Stimulated activated CD8-positive, alpha-beta memory T cell treated with anti-CD3 and anti-CD28 coated beads, Interleukin-12 subunit alpha, Interleukin-12 subunit beta, amount 100 ng/mL, for 24 hours (primary cell): ENCODE results near the gene PRPF38B.
"Not testable (repeated sequence)": the region's sequence is repeated elsewhere in the genome, so short reads cannot be mapped to it uniquely, and the experiment has no call there.

Source experiments
- DNase-seq: peaks from one replicate; pipeline ENCODE4 v3.0.0-alpha.2; 2020; ENCODE audit errors: extremely low read depth

Gene PRPF38B

DNA sequence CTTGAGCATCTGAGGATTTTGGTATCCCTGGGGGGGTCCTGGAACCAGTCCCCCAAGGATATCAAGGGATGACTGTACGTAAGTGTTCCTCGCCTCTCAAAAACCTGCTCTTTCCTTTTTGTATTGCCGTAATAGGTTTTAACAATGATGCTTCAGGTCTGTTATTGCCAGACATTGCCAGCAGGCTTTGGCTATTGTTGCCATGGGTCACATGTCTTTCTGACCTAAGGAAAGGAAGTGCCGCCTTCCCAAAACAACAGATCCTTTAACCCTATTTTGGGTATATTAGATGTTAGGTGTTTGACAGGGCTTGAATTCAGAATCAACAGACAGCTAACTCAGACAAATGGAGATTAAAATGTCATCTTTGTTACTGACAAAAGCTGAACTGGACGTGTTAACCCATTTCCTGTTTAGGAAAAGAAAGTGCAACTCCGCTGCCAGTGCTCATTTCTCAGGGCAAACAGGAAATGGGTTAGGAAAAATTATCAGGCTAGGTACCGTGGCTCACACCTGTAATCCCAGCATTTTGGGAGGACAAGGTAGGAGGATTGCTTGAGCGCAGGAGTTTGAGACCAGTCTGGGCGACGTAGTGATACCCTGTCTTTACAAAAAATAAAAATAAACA is 12.4 kb upstream of the PRPF38B start:
- DNase-seq, result no peak

DNA sequence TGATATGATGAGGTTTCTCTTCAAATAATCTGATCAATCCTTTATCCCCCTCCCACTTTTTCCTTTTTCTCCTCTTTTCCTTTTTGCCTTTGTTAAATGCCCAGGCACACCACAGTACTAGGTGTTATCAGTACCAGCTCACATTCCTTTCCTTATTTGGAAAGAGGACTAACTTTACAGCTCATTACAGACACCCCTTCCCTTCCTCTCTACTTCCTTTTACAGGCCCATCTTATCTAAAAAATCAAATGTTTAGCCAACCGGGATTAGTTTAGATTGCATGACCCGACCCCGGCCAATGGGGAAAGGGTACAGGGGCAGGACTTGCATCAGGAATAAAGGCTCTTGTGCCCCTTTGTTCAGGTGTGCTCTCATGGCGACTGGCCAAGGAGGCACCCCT is 10.4 kb upstream of the PRPF38B start:
- not testable (repeated sequence) for DNase-seq

DNA sequence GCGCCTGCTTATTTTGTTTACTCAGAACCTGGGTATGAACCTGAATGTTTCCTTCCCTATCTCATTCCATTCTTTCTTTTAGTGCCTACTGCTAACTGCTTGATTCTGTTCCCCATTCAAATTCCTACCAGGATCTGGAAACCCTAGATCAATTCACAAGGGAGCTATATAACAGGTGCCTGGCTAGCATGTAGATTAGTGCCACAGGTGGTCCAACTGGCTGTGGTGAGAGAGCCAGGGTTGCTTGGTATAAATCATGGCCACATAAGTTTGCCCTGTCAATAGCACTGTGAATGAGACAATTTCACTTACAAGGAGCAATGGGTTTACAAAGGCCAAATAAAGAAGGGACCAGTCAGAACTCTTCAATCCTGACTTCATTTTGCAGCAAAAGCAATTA is 6.6 kb upstream of the PRPF38B start:
- no peak for DNase-seq

DNA sequence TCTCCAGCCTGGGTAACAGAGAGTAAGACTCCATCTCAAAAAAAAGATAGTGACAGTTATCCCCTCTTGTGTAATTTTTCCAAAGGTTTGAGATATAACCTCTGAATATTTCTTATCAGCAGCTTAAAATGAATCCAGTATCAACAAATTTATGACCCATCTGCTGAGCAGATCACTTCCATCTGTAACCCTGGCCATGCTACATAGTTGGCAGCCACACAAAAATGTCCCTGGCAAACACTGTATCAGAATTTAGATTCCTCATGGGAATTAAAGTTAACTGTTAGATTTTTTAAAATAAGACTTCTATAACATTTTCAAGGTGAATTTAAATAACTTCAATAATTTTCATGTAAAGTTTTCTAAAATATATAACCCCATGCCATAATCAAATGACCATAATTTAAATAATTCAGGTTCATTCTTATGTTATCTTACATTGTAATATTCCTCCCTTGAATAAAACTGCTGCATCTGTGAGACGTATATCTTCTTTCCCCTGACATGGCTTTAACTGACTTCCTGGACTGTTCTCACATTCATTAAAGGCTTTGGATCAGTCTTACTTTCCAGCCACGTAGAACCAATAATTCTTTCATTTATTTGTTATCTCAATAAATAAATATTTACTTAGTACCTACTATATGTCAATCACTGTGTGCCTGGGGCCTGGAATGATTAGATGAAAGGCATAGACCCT is 5.3 kb upstream of the PRPF38B start:
- no peak for DNase-seq

DNA sequence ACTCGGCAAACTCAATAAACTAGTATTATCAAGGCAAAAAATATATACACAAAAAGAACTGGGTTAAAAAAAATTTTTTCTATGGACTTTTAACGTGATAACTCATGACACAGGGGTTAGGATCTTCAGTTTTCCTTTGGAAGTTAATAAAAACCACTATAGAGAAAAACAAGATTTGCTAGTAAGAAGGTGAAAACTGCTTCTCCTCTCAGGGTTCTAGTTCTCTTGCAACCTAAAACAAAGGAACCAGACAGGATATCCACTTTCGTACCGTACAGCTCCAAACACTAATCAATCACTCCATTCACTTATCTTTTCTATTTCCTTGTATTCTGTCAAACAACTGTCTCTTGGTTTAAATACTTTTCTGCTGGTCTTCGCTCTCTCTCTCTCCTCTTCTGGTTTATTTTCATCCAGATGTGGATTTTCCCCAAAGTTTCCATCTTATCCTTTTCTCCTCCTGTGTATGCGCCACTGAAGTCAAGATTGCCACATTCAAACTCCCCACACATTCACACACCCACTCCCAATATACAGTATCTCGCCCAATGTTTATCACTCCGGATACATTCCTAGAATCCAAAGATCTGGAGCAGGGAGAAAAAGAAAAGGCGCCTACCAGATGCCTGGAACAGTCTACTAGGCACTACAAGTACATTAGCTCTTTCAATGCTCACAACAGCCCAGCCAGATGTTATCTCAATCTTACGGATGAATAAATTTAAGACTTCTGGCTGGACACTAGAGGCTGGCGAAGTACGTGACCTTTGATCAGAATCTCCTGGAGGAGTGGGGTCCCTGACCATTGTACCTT is 775 bp upstream of the PRPF38B start:
- no peak for DNase-seq

DNA sequence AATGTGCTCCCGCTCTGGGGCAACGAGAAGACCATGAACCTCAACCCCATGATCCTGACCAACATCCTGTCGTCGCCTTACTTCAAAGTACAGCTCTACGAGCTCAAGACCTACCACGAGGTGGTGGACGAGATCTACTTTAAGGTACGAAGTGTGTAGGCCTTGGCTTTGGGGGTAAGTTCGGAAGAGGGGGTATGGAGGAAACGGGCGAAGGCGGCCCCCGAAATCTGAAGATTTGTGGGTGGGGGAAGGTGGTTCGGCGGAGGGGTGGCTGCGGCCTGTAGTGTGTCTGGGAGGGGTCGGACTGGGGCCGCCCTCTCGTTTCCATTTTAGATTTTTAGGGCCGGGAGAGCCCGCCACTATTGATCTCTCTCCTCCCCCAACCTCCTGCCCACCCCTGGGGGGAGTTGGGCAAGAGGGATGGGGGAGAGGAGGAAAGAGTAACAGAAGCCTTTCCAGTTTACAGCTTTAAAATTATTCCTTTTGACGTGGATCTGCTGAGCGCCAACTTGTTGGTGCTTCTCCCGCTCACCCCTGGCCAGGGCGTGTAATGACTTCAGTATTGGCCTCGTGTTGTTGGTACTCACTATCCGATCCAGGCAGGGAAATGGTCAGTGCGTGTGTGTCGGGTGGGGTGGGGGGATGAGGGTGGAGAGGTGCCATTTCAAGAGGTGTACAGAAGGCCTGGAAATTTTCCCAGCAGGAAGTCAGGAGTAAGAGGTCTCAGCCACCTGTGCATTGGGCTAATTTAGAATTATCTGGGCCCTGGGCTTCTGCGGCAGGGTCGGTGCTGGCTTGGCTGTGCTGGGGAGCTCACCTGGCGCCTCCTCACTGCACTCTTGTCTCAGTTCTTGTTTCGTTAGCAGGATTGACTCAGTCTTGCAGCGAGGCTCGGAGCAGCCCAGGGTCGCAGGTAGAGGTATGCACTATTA is 880 bp downstream of the PRPF38B start:
- no peak for DNase-seq

DNA sequence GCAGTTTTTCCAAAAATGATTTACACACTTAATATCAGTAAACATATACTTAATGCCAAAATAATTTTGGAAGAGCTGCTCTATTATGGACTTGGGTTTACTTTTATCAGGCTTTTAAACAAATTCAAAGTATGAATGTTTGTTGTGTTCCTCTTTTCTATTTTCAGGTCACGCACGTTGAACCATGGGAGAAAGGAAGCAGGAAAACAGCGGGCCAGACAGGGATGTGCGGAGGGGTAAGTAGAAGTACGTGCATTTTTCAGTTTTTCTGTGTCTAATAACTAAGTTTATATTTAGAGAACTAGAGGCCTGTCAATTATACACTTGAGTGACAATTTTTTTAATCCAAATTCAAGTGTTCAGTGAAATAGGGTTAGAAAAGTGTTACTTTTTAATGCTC is 3.4 kb downstream of the PRPF38B start:
- DNase-seq, result no peak

DNA sequence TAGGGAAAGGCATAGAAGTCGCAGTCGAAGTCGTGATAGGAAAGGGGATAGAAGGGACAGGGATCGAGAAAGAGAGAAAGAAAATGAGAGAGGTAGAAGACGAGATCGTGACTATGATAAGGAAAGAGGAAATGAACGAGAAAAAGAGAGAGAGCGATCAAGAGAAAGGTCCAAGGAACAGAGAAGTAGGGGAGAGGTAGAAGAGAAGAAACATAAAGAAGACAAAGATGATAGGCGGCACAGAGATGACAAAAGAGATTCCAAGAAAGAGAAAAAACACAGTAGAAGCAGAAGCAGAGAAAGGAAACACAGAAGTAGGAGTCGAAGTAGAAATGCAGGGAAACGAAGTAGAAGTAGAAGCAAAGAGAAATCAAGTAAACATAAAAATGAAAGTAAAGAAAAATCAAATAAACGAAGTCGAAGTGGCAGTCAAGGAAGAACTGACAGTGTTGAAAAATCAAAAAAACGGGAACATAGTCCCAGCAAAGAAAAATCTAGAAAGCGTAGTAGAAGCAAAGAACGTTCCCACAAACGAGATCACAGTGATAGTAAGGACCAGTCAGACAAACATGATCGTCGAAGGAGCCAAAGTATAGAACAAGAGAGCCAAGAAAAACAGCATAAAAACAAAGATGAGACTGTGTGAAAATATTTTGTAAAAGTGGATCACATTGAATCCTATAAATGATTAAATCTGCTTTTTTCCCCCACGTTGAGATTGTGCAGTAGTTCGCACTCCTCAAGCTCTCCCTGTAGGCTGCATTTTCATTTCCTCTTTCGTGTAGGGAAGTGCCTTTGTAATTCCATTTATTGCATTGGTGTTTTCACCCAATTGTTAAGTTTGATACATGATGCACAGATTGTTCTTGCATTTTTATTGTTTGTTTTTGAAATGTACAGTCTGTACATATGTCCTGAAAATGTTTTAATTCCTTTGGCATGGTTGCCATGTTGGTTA is 7.5 kb downstream of the PRPF38B start:
- DNase-seq, result no peak

DNA sequence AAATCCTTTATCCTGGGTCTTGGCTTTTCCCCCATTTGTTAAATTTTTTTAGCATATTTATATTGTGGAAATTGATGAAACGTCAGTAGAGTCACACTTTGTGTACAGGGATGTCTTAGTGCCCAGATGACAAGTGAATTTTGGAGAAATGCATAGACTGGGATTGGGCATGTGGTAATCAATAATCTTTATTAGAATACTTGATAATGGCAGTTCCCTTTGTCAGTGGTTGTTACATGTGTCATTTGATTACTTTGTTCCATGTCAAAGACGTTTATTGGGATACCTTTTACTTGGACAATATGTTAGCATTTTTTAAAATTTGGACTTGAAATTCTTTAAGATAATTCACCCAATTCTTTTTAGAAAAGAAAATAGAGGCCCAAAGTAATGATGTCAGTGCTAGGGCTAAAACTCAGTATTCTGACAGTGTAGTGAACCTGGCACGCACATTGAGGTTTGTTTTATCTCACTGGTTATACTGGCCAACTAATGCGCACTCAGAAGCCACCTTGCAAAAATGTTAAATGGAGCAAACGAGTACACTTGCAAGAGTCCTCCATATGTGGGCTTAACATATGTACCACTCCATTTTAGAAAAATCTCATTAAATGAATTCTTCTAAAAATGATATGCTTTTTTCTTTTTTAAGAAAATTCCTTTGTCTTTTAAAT is 9.2 kb downstream of the PRPF38B start:
- DNase-seq, result no peak

DNA sequence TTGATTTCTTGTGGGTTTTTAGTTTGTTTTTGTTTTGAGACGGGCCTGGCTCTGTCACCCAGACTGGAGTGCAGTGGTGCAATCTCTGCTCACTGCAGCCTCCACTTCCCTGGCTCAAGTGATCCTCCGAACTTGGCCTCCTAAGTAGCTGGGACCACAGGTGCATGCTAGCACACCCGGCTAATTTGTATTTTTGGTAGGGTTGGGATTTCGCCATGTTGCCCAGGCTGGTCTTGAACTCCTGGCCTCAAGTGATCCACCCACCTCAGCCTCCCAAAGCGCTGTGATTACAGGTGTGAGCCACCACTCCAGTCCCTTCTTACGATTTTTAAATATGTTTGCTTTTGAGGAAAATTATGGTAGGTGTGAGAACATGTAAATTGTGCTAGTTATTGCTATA is 10.0 kb downstream of the PRPF38B start:
- DNase-seq, result not testable (repeated sequence)

DNA sequence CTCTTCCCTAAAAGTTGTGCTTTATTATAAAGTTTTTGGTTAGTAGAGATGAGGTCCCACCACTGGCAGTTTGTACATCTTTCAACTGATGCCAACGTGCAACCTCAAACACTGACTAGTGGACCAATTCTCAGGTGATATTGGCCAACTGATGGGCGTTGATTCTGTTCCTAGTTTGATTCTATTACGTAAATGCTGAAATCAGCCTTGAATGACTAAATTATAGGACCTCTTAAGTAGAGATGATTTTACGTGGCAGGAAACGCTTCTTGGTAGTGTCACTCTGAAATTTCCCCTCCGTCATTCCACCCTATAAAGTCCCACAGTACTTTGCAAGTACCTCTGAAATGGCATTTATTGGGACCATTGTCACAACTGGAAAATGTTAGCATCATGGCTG is 11.8 kb downstream of the PRPF38B start:
- no peak for DNase-seq

DNA sequence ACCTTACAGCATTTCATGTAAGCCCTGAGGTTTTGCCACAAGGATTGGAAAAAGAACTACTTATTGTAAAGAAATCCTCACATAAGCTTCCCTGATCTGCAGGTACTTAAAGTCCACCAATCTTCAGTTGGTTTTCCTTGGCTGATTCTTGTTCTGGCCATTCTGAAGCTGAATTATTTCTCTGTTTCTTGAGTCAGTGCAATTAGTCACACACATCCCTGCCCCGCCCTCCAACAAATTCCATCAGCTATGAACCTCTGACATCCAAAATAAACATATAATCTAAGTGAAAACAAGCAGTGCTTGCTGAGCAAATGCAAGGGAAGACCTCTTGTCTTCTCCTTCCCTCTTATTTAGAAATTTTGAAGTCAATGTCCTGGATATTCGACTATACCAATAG is 12.4 kb downstream of the PRPF38B start:
- no peak for DNase-seq

DNA sequence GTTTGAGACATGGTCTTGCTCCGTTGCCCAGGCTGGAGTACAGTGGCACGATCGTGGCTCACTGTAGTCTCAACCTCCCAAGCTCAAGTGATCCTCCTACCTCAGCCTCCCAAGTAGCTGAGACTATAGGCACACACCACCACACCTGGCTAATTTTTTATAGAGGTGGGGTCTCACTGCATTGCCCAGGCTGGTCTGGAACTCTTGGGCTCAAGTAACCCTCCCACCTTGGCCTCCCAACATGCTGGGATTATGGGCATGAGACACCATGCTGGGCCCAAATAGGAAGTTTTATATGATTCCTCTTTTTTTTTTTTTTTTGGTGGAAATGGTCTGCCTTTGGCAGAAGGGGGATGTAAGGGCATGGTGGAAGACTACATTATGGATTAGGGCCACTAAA is 14.5 kb downstream of the PRPF38B start:
- no peak for DNase-seq

DNA sequence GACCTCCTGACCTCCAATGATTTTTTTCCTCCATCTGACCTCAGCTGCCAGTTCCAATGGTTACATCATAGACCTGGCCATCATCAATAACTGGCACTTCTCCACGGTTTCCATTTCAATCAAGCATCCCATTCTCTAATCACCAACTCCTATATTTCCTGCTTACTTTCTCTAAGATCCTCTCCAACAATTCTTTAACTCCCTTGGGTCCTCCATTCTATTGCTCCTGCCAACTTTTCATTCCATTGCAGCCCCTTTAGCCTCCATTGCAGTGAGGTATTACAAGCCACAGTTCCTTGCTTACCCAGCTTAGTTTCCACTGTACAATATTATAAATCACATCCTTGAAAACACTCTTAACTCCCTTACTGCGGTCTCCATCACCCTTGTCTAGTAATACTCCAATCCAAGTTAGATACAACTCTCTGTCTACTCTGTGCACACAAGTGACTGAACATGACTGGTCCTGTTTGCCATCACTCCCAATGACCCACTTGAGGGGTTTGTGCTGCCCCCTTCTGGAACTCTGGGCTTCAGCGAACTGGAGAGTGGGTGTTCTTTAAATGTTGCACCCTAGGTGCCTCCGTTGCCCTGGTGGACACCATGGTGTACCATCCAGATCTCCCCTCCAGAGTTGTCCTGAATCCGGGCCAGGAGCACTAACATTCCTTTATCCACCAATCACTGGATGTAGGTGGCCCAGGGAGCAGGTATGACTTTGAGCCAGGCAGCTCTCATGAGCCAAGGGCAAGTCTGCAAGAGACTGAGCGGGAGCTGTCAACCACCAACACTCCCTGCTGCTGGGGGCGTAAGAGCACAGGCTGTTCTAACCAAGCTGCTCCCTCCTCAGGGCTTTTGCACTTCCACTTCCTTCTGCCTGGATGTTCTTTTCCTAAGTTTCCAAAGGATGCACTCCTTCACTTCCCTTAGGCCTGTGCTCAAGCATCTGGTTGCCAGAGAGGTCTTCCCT is 16.9 kb downstream of the PRPF38B start:
- no peak for DNase-seq

DNA sequence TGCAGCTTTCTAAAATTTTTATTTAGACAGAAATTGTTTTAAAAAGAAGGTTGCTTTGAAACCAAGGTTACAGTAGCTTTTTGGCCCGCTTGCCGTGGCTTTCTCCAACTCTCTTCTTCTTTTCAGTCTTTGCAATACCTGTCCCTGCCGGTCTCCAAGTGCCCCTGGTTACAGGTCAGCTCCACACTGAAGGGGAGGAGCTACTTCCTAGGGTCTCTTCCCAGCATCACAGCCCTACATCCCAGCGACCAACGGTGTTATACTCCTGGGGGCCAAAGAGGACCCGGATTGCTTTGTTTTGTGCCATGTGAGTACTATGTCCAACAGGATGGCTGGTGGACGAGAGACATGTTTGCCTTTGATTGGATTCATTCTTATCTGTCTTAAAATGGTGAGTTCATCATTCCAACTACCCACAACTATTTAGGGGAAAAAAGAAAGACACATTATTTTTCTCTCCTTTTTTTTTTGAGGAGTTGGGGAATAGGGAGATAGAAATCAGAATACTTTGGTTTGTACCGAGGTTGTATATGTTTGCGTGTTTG is 20.6 kb downstream of the PRPF38B start, which contains the start of gene FNDC7:
FNDC7 (plus strand) TSS at position 303 of the 545 bp plus-strand sequence; CDS start at position 329, 26 bp downstream.
- DNase-seq, result no peak

DNA sequence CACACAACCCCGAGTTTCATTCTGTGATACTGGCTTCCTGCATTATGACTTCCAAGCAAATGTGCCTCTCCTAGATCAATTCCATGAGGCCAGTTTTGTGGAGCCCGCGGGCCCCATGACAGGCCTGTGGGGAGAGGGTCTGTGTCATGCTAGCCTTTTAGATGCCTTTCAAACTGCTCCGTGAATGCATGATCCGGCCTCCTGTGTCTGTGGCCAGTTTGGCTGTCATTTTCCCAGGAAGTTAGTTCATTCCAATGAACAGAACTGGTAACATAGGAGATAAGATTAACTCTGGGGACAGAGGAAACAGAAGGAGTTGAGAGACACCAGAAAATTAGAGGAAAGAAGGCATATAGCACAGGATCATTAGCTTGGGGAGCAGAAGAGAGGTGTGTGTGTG is 23.8 kb downstream of the PRPF38B start:
- no peak for DNase-seq

DNA sequence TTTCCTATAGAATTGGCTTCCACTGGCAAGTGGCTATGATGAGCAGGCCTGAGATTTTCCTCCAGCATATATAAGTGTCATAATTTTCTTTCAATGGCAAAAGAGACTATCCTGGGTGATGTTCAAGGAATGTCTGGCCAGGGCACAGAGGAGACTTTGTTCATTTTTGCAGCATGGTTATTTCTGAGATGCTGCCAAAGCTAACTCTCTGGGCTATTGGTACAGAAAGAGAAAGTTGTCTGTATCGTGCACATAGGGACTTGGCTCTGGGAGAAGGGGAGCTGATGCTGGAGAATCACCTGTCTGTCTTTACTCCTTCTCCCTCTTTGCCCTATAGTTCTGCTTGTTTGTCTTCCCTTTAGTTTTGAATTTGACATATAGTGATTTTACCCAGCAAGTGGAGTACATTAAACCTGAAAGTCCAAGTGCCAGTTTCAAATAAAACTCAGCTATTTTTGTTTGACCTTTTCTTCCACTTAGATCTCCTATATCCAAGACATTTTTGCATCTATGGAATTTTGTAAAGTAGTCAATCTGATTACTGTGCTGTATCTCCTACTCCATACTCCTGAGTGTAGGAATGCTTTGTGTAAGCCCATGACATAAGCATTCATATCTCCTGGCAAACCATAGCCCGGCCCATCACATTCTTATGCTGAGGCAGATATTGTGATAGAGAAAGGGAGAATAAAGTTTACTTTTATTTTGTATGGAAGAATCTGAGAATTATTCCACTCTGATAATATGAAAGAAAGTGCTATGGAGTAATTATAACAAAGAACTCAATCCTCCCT is 24.5 kb downstream of the PRPF38B start:
- no peak for DNase-seq
